HUES48 (cell line): Measurements from ENCODE around the gene POU6F2.
"Not testable (repeated sequence)": the region's sequence is repeated elsewhere in the genome, so short reads cannot be mapped to it uniquely, and the experiment has no call there.

Experiments
- H3K27ac ChIP-seq: one replicate; pipeline ENCODE4 v1.7.0; 2013; ENCODE audit warnings: low read depth, low read length, inconsistent platforms
- H3K27me3 ChIP-seq: 2 replicates; pipeline ENCODE4 v1.6.1; 2013; ENCODE audit warnings: mild to moderate bottlenecking, low read length; ENCODE audit not compliant: control insufficient read depth, insufficient read depth
- H3K36me3 ChIP-seq: 2 replicates; pipeline ENCODE4 v1.6.1; 2013; ENCODE audit warnings: low read length; ENCODE audit not compliant: control insufficient read depth, insufficient read depth
- H3K4me1 ChIP-seq: 2 replicates; pipeline ENCODE4 v1.6.1; 2013; ENCODE audit warnings: mild to moderate bottlenecking, low read length; ENCODE audit not compliant: control insufficient read depth, insufficient read depth
- H3K4me3 ChIP-seq: 2 replicates; pipeline ENCODE4 v1.5.1; 2013; ENCODE audit warnings: mild to moderate bottlenecking, low read depth, low read length
- H3K9ac ChIP-seq: 2 replicates; pipeline ENCODE4 v1.6.1; 2013; ENCODE audit warnings: mild to moderate bottlenecking, low read depth, low read length, moderate library complexity
- H3K9me3 ChIP-seq: 2 replicates; pipeline ENCODE4 v1.6.1; 2013; ENCODE audit warnings: low read length; ENCODE audit not compliant: control insufficient read depth, insufficient read depth

Gene POU6F2

GRCh38 chr7:39321245-39321644 is 343.5 kb downstream of the POU6F2 start:
- Histone ChIP-seq H3K36me3 (no peaks in the 10 kb centered on the region), H3K4me3 (no peak overlapping the region), H3K4me1 (peaks cover 13% of the 10 kb centered on the region), H3K27ac (no peak overlapping the region), H3K9me3 (peaks cover 5% of the 10 kb centered on the region), H3K9ac (no peak overlapping the region), H3K27me3 (no peaks in the 10 kb centered on the region)

- H3K4me3 ChIP-seq: no peak overlapping the region
- H3K4me1 ChIP-seq: peaks cover 13% of the 10 kb centered on the region
- no peak overlapping the region for H3K27ac ChIP-seq
- H3K9me3 ChIP-seq: peaks cover 5% of the 10 kb centered on the region
- no peaks in the 10 kb centered on the region for H3K27me3 ChIP-seq
- H3K36me3 ChIP-seq: no peaks in the 10 kb centered on the region
- H3K9ac ChIP-seq: no peak overlapping the region
These were observed 344.3 kb downstream of the POU6F2 start for GRCh38 chr7:39321909-39322498.

- no peak overlapping the region for H3K9ac ChIP-seq
- no peaks in the 10 kb centered on the region for H3K36me3 ChIP-seq
- peaks cover 10% of the 10 kb centered on the region for H3K4me1 ChIP-seq
- no peak overlapping the region for H3K4me3 ChIP-seq
- H3K27ac ChIP-seq: no peak overlapping the region
- no peaks in the 10 kb centered on the region for H3K27me3 ChIP-seq
- peaks cover 5% of the 10 kb centered on the region for H3K9me3 ChIP-seq
These were observed 346.5 kb downstream of the POU6F2 start for GRCh38 chr7:39324139-39324760.

GRCh38 chr7:39331607-39332006 is 353.9 kb downstream of the POU6F2 start:
- H3K9ac ChIP-seq, H3K27ac ChIP-seq, H3K27me3 ChIP-seq, H3K4me3 ChIP-seq, H3K36me3 ChIP-seq, H3K9me3 ChIP-seq: not testable (repeated sequence)
- peaks cover 25% of the 10 kb centered on the region for H3K4me1 ChIP-seq

- H3K4me3 ChIP-seq: no peak overlapping the region
- H3K4me1 ChIP-seq: peaks cover 24% of the 10 kb centered on the region
- no peaks in the 10 kb centered on the region for H3K27me3 ChIP-seq
- no peaks in the 10 kb centered on the region for H3K9me3 ChIP-seq
- no peak overlapping the region for H3K27ac ChIP-seq
- no peaks in the 10 kb centered on the region for H3K36me3 ChIP-seq
- no peak overlapping the region for H3K9ac ChIP-seq
These were observed 354.4 kb downstream of the POU6F2 start for GRCh38 chr7:39332142-39332541.

GRCh38 chr7:39333701-39334100 is 356.0 kb downstream of the POU6F2 start:
- H3K4me3 ChIP-seq: no peak overlapping the region
- H3K9ac ChIP-seq: no peak overlapping the region
- no peaks in the 10 kb centered on the region for H3K9me3 ChIP-seq
- no peak overlapping the region for H3K27ac ChIP-seq
- H3K27me3 ChIP-seq: no peaks in the 10 kb centered on the region
- peaks cover 24% of the 10 kb centered on the region for H3K4me1 ChIP-seq
- no peaks in the 10 kb centered on the region for H3K36me3 ChIP-seq

- Histone ChIP-seq H3K36me3 (no peaks in the 10 kb centered on the region), H3K4me3 (no peak overlapping the region), H3K9me3 (no peaks in the 10 kb centered on the region), H3K4me1 (peaks cover 22% of the 10 kb centered on the region), H3K27me3 (no peaks in the 10 kb centered on the region), H3K27ac (no peak overlapping the region), H3K9ac (no peak overlapping the region)
These were observed 358.7 kb downstream of the POU6F2 start for GRCh38 chr7:39336442-39336841.

- no peaks in the 10 kb centered on the region for H3K9me3 ChIP-seq
- no peaks in the 10 kb centered on the region for H3K36me3 ChIP-seq
- no peak overlapping the region for H3K27ac ChIP-seq
- no peaks in the 10 kb centered on the region for H3K27me3 ChIP-seq
- no peak overlapping the region for H3K9ac ChIP-seq
- peaks cover 18% of the 10 kb centered on the region for H3K4me1 ChIP-seq
- no peak overlapping the region for H3K4me3 ChIP-seq
These were observed 361.0 kb downstream of the POU6F2 start for GRCh38 chr7:39338716-39339115.

- H3K4me1 ChIP-seq: peaks cover 10% of the 10 kb centered on the region
- H3K27ac ChIP-seq: no peak overlapping the region
- no peak overlapping the region for H3K9ac ChIP-seq
- no peaks in the 10 kb centered on the region for H3K27me3 ChIP-seq
- H3K4me3 ChIP-seq: no peak overlapping the region
- H3K36me3 ChIP-seq: no peaks in the 10 kb centered on the region
- no peaks in the 10 kb centered on the region for H3K9me3 ChIP-seq
These were observed 361.9 kb downstream of the POU6F2 start for GRCh38 chr7:39339591-39339990.

GRCh38 chr7:39341083-39341482 is 363.4 kb downstream of the POU6F2 start:
- no peaks in the 10 kb centered on the region for H3K36me3 ChIP-seq
- H3K9me3 ChIP-seq: no peaks in the 10 kb centered on the region
- H3K27ac ChIP-seq: no peak overlapping the region
- H3K4me3 ChIP-seq: no peak overlapping the region
- peaks cover 10% of the 10 kb centered on the region for H3K4me1 ChIP-seq
- H3K27me3 ChIP-seq: no peaks in the 10 kb centered on the region
- H3K9ac ChIP-seq: no peak overlapping the region

GRCh38 chr7:39342763-39343162 is 365.1 kb downstream of the POU6F2 start:
- Histone ChIP-seq H3K4me1 (peaks cover 10% of the 10 kb centered on the region), H3K36me3 (no peaks in the 10 kb centered on the region), H3K9me3 (no peaks in the 10 kb centered on the region), H3K4me3 (no peak overlapping the region), H3K27me3 (no peaks in the 10 kb centered on the region), H3K9ac (no peak overlapping the region), H3K27ac (no peak overlapping the region)
